Keratinocyte (primary cell): ENCODE data around the gene MARCHF10. TPM values are rescaled to one million over a fixed set of nuclear protein-coding genes. Genes with fewer than 3 reads are reported as not detected.

Experiments
- DNase-seq: peaks from one replicate; pipeline ENCODE4 v3.0.0-alpha.2; 2011; ENCODE audit warnings: low read depth, missing footprints, low spot score
- FAIRE-seq: peaks from 2 replicates; lab custom pipeline; 2011; peaks lifted over from hg19 to GRCh38; lab: Jason Lieb, UNC
- H2AFZ ChIP-seq: 2 replicates; pipeline ENCODE4 v1.6.0; 2012; ENCODE audit warnings: low read length, control low read depth, inconsistent platforms; ENCODE audit not compliant: control insufficient read depth
- H3K27ac ChIP-seq: 2 replicates; pipeline ENCODE4 v1.5.1; 2011; ENCODE audit warnings: low read length; ENCODE audit not compliant: control insufficient read depth, insufficient read depth
- H3K27me3 ChIP-seq: 3 replicates; pipeline ENCODE4 v1.6.0; 2011; ENCODE audit warnings: low read length; ENCODE audit not compliant: control insufficient read depth, insufficient read depth; ENCODE audit errors: extremely low read depth
- H3K36me3 ChIP-seq, 2 experiments: 2 replicates in 1 of 2; 3 replicates in 1 of 2; pipeline ENCODE4 v1.5.1; 2011; ENCODE audit warnings: low read length in 2 of 2, mild to moderate bottlenecking in 1 of 2; ENCODE audit not compliant: control insufficient read depth in 2 of 2, insufficient read depth in 2 of 2; ENCODE audit errors: extremely low read depth in 1 of 2
- H3K4me1 ChIP-seq: 3 replicates; pipeline ENCODE4 v1.5.1; 2011; ENCODE audit warnings: low read length; ENCODE audit not compliant: control insufficient read depth, insufficient read depth; ENCODE audit errors: extremely low read depth
- H3K4me2 ChIP-seq: 3 replicates; pipeline ENCODE4 v1.6.0; 2011; ENCODE audit warnings: low read depth, low read length; ENCODE audit not compliant: control insufficient read depth, insufficient read depth; ENCODE audit errors: extremely low read depth
- H3K4me3 ChIP-seq, 3 experiments: fragments of 200-600 bp in 1 of 3; sonication (generic) in 1 of 3; 2 replicates in 2 of 3; 3 replicates in 1 of 3; pipeline ENCODE4 v1.5.1; 2011 to 2016; ENCODE audit warnings: low read length in 3 of 3, mild to moderate bottlenecking in 3 of 3, control low read depth in 2 of 3, inconsistent platforms in 1 of 3, low read depth in 1 of 3, mixed read lengths in 1 of 3, mixed run types in 1 of 3, moderate library complexity in 1 of 3; ENCODE audit not compliant: control insufficient read depth in 2 of 3, insufficient read depth in 2 of 3; ENCODE audit errors: extremely low read depth in 1 of 3
- H3K79me2 ChIP-seq: 2 replicates; pipeline ENCODE4 v1.6.0; 2012; ENCODE audit warnings: low read length; ENCODE audit not compliant: control insufficient read depth, insufficient read depth
- H3K9ac ChIP-seq: 3 replicates; pipeline ENCODE4 v1.6.0; 2011; ENCODE audit warnings: low read length; ENCODE audit not compliant: control insufficient read depth, insufficient read depth; ENCODE audit errors: extremely low read depth
- H3K9me1 ChIP-seq: 3 replicates; pipeline ENCODE4 v1.6.0; 2011; ENCODE audit warnings: low read length; ENCODE audit not compliant: control insufficient read depth, insufficient read depth; ENCODE audit errors: extremely low read depth
- H3K9me3 ChIP-seq: 2 replicates; pipeline ENCODE4 v1.5.1; 2012; ENCODE audit warnings: low read depth, low read length; ENCODE audit not compliant: control insufficient read depth
- H4K20me1 ChIP-seq: 3 replicates; pipeline ENCODE4 v1.6.0; 2011; ENCODE audit warnings: low read length; ENCODE audit not compliant: control insufficient read depth, insufficient read depth; ENCODE audit errors: extremely low read depth
- CTCF ChIP-seq, 3 experiments: IDR thresholded peaks in 1 of 3; conservative IDR thresholded peaks in 1 of 3; optimal IDR thresholded peaks in 1 of 3; 2 replicates in 2 of 3; 3 replicates in 1 of 3; pipeline versions ENCODE3 to v1.5.1; 2011; ENCODE audit warnings: low read length in 3 of 3, mild to moderate bottlenecking in 3 of 3, moderate library complexity in 2 of 3, control low read depth in 1 of 3, inconsistent platforms in 1 of 3; ENCODE audit not compliant: insufficient read depth in 2 of 3; ENCODE audit errors: extremely low read depth in 1 of 3
- EZH2 ChIP-seq: IDR thresholded peaks from one replicate; pipeline ENCODE4 v1.6.1; 2012; ENCODE audit warnings: inconsistent platforms, mild to moderate bottlenecking, low read length, moderate library complexity
- dilution Hi-C: fragments of 300-500 bp; cut with MboI; formaldehyde crosslinking; loops from one replicate; pipeline ENCODE4 v1.7.0; 2020; ENCODE audit warnings: low sequenced_read_pairs; ENCODE audit not compliant: extremely low pct_ligation_motif_present
- polyA plus RNA-seq, 5 experiments: library from polyadenylated mRNA; depleted of rRNA in 3 of 5; stranded (reverse) in 3 of 5; stranded (forward) in 1 of 5; unstranded in 1 of 5; fragments of >200 nt; gene quantifications; 1 replicate in 1 of 5; 2 replicates in 3 of 5; 3 replicates in 1 of 5; pipeline versions ENCODE4 v1.2.1 to v1.2.3, GENCODE V29; 2011 to 2012; ENCODE audit warnings: missing spikeins in 2 of 5, low read depth in 1 of 5, low replicate concordance in 1 of 5

The MARCHF10 gene
- polyA plus RNA-seq, 1 donor (not counting 4 experiments of a cell fraction or from before 2014, with no cell fraction given): not detected

- Histone ChIP-seq H3K4me1 (peaks cover 14% of the 10 kb centered on the region), H3K9ac (no peak overlapping the region), H3K36me3 (no peaks in the 10 kb centered on the region), H3K27ac (no peak overlapping the region), H3K9me1 (no peaks in the 10 kb centered on the region), H3K4me3 (no peak overlapping the region), H4K20me1 (no peaks in the 10 kb centered on the region), H3K4me2 (no peak overlapping the region), H3K9me3 (no peaks in the 10 kb centered on the region), H3K79me2 (no peaks in the 10 kb centered on the region), H3K27me3 (no peaks in the 10 kb centered on the region), H2AFZ (no peak overlapping the region)
- no peak for FAIRE-seq
- DNase-seq: no peak
- TF ChIP-seq CTCF (optimal IDR thresholded peaks at IDR 0.05 in 1 of 3, IDR thresholded peaks at IDR 0.05 in 1 of 3, conservative IDR thresholded peaks at IDR 0.05 in 1 of 3; ENCODE audit: extremely low read depth in 1 of 3, insufficient read depth in 2 of 3, low read length in 3 of 3) (no peak), EZH2 (no peak)
- dilution Hi-C loops: no loop called here
These were observed 42.8 kb downstream of the MARCHF10 start for GRCh38 chr17:62765351-62765750.

GRCh38 chr17:62763891-62764600 lies 44.1 kb downstream of the MARCHF10 start:
- H2AFZ ChIP-seq: no peak overlapping the region
- DNase-seq: no peak
- peaks cover 14% of the 10 kb centered on the region for H3K4me1 ChIP-seq
- no peak overlapping the region for H3K27ac ChIP-seq
- no peaks in the 10 kb centered on the region for H3K9me3 ChIP-seq
- H3K27me3 ChIP-seq: no peaks in the 10 kb centered on the region
- no peak overlapping the region for H3K4me3 ChIP-seq
- H3K9me1 ChIP-seq: no peaks in the 10 kb centered on the region
- H3K9ac ChIP-seq: no peak overlapping the region
- dilution Hi-C loops: no loop called here
- FAIRE-seq: no peak
- no peaks in the 10 kb centered on the region for H3K79me2 ChIP-seq
- no peak for TF ChIP-seq CTCF (optimal IDR thresholded peaks at IDR 0.05 in 1 of 3, IDR thresholded peaks at IDR 0.05 in 1 of 3, conservative IDR thresholded peaks at IDR 0.05 in 1 of 3; ENCODE audit: extremely low read depth in 1 of 3, insufficient read depth in 2 of 3, low read length in 3 of 3)
- no peaks in the 10 kb centered on the region for H4K20me1 ChIP-seq
- H3K4me2 ChIP-seq: no peak overlapping the region
- H3K36me3 ChIP-seq: no peaks in the 10 kb centered on the region
